GM18511 (cell line): ENCODE results near the gene CCDC12.

ENCODE experiments used
- ATAC-seq: cut with Tn5 transposase; IDR thresholded peaks from one replicate; pipeline ENCODE4 v1.9.1; 2021; ENCODE audit warnings: mild to moderate bottlenecking, moderate library complexity; ENCODE audit not compliant: unreplicated experiment

The CCDC12 gene

GRCh38 chr3:46897829-46898320 lies 78.7 kb downstream of the CCDC12 start:
- ATAC-seq, result no peak

- ATAC-seq, result no peak
These were observed 79.5 kb downstream of the CCDC12 start for GRCh38 chr3:46897031-46897430.

- ATAC-seq, result no peak
These were observed 80.2 kb downstream of the CCDC12 start for GRCh38 chr3:46896386-46896785.

GRCh38 chr3:46895761-46896160 lies 80.8 kb downstream of the CCDC12 start:
- ATAC-seq, result no peak

GRCh38 chr3:46895204-46895660 lies 81.3 kb downstream of the CCDC12 start:
- no peak for ATAC-seq

- ATAC-seq, result no peak
These were observed 82.3 kb downstream of the CCDC12 start for GRCh38 chr3:46894256-46894655.

GRCh38 chr3:46893763-46894162 lies 82.8 kb downstream of the CCDC12 start:
- no peak for ATAC-seq

- ATAC-seq, result no peak
These were observed 83.3 kb downstream of the CCDC12 start for GRCh38 chr3:46893146-46893748.

GRCh38 chr3:46892285-46893145 lies 84.0 kb downstream of the CCDC12 start:
- ATAC-seq, result peak; percentile 50

- ATAC-seq, result no peak
These were observed 85.4 kb downstream of the CCDC12 start for GRCh38 chr3:46891132-46891531.

GRCh38 chr3:46890132-46890531 lies 86.4 kb downstream of the CCDC12 start:
- ATAC-seq, result no peak

GRCh38 chr3:46889381-46890110 lies 87.0 kb downstream of the CCDC12 start:
- ATAC-seq, result no peak

GRCh38 chr3:46888705-46889104 lies 87.8 kb downstream of the CCDC12 start:
- ATAC-seq, result no peak

- no peak for ATAC-seq
These were observed 88.5 kb downstream of the CCDC12 start for GRCh38 chr3:46887980-46888494.

- ATAC-seq, result no peak
These were observed 90.9 kb downstream of the CCDC12 start for GRCh38 chr3:46885612-46886011.

GRCh38 chr3:46884929-46885328 lies 91.6 kb downstream of the CCDC12 start:
- ATAC-seq, result no peak

- ATAC-seq, result no peak
These were observed 92.1 kb downstream of the CCDC12 start for GRCh38 chr3:46884427-46884826.

GRCh38 chr3:46883830-46884185 lies 92.7 kb downstream of the CCDC12 start:
- no peak for ATAC-seq

- ATAC-seq, result no peak
These were observed 93.3 kb downstream of the CCDC12 start for GRCh38 chr3:46883054-46883829.

- no peak for ATAC-seq
These were observed 94.0 kb downstream of the CCDC12 start for GRCh38 chr3:46882377-46883053.
